Prostate gland (tissue), 2 donors: Measurements from ENCODE around the gene CDC42EP3.

Experiments
- POLR2A ChIP-seq: fragments of 450-650 bp; IDR thresholded peaks from one replicate; pipeline ENCODE4 v1.6.1; 2016; ENCODE audit warnings: antibody characterized with exemption, mild to moderate bottlenecking
- TF ChIP-seq, protein P1 (sequence below), 4 experiments: fragments of 200-600 bp in 2 of 4; fragments of 450-650 bp in 2 of 4; sonication (generic) in 2 of 4; IDR thresholded peaks; 1 replicate in 3 of 4; 2 replicates in 1 of 4; pipeline ENCODE4 v1.5.1; 2016 to 2019; ENCODE audit warnings: antibody characterized with exemption in 4 of 4, mild to moderate bottlenecking in 2 of 4, moderate library complexity in 2 of 4

DNA sequence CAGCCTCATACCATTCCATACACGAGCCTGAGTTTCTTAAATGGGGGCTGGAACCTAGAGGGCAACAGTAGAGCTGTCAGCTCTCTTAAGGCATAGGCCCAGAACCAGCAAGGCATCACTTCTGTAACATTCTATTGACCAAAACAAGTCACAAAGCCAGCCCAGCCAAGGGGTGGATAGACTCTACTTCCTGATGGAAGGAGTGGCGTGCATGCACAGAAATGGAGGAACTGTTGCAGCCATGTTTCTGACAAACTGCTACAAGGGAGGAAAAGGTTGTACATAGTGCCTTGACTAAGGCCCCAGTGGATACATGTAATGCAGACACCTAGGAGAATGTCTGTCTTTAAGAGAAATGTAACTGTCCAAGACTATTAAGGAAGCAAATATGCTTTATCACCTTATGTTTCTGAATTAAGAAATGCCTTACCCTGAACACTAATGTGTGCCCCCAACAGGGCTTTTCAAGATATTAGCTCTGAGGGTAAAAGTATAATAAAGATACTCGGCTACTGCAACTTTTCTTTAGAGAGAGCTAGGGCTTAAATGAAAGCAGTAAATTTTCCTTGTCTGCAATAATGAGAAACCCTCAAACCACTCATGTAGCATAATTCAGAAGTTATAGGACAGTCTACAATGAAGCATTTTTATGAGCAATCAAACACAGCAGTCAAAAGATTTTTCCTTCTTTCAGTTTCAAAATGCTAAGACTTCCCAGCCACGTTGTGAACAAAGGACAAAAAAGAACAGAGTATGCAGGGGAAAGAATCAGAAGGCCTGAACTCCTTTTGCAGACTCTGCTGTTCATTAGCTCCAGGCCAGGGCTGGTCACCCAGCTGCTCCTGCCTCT lies 35.1 kb upstream of the CDC42EP3 start:
- TF ChIP-seq, protein P1, sequence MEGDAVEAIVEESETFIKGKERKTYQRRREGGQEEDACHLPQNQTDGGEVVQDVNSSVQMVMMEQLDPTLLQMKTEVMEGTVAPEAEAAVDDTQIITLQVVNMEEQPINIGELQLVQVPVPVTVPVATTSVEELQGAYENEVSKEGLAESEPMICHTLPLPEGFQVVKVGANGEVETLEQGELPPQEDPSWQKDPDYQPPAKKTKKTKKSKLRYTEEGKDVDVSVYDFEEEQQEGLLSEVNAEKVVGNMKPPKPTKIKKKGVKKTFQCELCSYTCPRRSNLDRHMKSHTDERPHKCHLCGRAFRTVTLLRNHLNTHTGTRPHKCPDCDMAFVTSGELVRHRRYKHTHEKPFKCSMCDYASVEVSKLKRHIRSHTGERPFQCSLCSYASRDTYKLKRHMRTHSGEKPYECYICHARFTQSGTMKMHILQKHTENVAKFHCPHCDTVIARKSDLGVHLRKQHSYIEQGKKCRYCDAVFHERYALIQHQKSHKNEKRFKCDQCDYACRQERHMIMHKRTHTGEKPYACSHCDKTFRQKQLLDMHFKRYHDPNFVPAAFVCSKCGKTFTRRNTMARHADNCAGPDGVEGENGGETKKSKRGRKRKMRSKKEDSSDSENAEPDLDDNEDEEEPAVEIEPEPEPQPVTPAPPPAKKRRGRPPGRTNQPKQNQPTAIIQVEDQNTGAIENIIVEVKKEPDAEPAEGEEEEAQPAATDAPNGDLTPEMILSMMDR (IDR thresholded peaks at IDR 0.05): no peak
- no peak for TF ChIP-seq POLR2A
